Stimulated activated naive B cell treated with anti-CD40 and anti-IgM and Interleukin-4, amounts not matched to agents 10 μg/mL and 1 μg/mL and 100 μg/mL, for 72 hours (primary cell): ENCODE data around the gene SPATA20.

Experiments
- ATAC-seq, 2 donors: fragments of 150-1000 bp; cut with Tn5 transposase; replicated peaks; 2 replicates each; pipeline ENCODE4 v1.10.0; 2021; ENCODE audit warnings: moderate library complexity in 1 of 2
- DNase-seq: peaks from one replicate; pipeline ENCODE4 v3.0.0; 2021
- H3K27ac Mint-ChIP-seq: one replicate; pipeline ENCODE4 v1.8.0; 2022; ENCODE audit warnings: mild to moderate bottlenecking, mixed read lengths
- H3K27me3 Mint-ChIP-seq, 2 donors: one replicate each; pipeline ENCODE4 v1.8.0; 2022; ENCODE audit warnings: mixed read lengths in 2 of 2
- H3K36me3 Mint-ChIP-seq, 2 donors: one replicate each; pipeline ENCODE4 v1.8.0; 2022; ENCODE audit warnings: mixed read lengths in 2 of 2, mild to moderate bottlenecking in 1 of 2
- H3K4me1 Mint-ChIP-seq, 2 donors: one replicate each; pipeline ENCODE4 v1.8.0; 2022; ENCODE audit warnings: mixed read lengths in 2 of 2, mild to moderate bottlenecking in 1 of 2
- H3K4me3 Mint-ChIP-seq, 2 donors: one replicate each; pipeline ENCODE4 v1.8.0; 2022; ENCODE audit warnings: mild to moderate bottlenecking in 2 of 2, mixed read lengths in 2 of 2, moderate library complexity in 1 of 2
- H3K9me3 Mint-ChIP-seq, 2 donors: one replicate each; pipeline ENCODE4 v1.8.0; 2022; ENCODE audit warnings: mixed read lengths in 2 of 2, mild to moderate bottlenecking in 1 of 2

Gene SPATA20

DNA sequence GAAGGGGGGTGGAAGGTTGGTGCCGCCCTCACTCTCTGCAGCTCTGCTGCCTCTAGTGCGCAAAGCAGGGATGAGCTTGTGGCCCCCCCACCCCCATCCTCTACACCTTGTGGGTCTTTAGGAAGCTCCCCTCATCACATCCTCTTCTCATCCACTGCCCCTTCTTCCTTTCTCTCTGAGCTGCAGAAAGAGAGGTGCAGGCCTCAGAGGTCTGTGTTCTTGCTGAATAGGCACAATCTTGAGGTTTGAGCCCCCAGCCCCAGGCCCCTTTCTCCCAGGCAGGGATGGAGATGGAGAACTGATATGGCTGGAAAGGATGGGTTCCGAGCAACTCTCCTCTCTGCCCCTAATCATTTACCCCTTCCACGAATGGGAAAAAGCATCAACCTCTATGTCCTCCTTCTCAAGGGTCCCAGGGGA, 16.1 kb downstream of the SPATA20 start:
- Mint-ChIP-seq H3K36me3 (no peaks in the 10 kb centered on the region), H3K4me1 (peaks cover 27 to 47% of the 10 kb centered on the region in 2 donors), H3K27me3 (peaks cover 83 to 87% of the 10 kb centered on the region in 2 donors), H3K4me3 (no peak overlapping the region), H3K9me3 (no peaks in the 10 kb centered on the region), H3K27ac (no peak overlapping the region)
- ATAC-seq (no peak), DNase-seq (no peak)

DNA sequence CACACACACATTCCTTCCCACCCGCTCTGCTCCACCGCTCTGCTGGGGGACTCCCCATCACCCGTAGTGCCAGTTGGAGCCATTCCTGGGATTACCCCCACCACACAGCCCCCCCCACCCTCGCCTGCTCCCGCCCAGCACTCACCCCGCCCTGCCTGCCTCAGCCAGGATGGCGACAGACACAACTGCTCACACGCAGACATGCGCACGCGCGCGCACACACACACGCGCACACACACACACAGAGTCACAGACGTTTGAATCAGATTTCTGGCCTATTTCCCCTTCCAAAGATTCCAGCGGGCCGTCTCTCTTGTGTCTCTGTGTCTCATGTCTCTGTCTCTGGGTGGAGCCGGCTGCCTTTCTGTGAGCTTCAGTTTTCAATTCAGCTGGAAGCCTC, 17.9 kb downstream of the SPATA20 start:
- Mint-ChIP-seq H3K9me3 (no peaks in the 10 kb centered on the region), H3K27me3 (peaks cover 65 to 78% of the 10 kb centered on the region in 2 donors), H3K4me3 (no peak overlapping the region), H3K4me1 (peaks cover 16 to 29% of the 10 kb centered on the region in 2 donors), H3K36me3 (no peaks in the 10 kb centered on the region), H3K27ac (no peak overlapping the region)
- ATAC-seq: no peak
- DNase-seq: no peak

- H3K27me3 Mint-ChIP-seq: peaks cover 67 to 80% of the 10 kb centered on the region in 2 donors
- peak overlapping the region; percentile 39 for H3K27ac Mint-ChIP-seq
- DNase-seq: no peak
- H3K9me3 Mint-ChIP-seq: no peaks in the 10 kb centered on the region
- no peak for ATAC-seq
- H3K4me3 Mint-ChIP-seq: no peak overlapping the region
- no peaks in the 10 kb centered on the region for H3K36me3 Mint-ChIP-seq
- H3K4me1 Mint-ChIP-seq: peaks cover 13 to 24% of the 10 kb centered on the region in 2 donors
Measured at GRCh38 chr17:50565402-50566350, 18.7 kb downstream of the SPATA20 start.

GRCh38 chr17:50566886-50567285, 19.9 kb downstream of the SPATA20 start:
- Mint-ChIP-seq H3K36me3 (no peaks in the 10 kb centered on the region), H3K27ac (no peak overlapping the region), H3K9me3 (no peaks in the 10 kb centered on the region), H3K27me3 (peaks cover 78 to 86% of the 10 kb centered on the region in 2 donors), H3K4me1 (peaks cover 15 to 24% of the 10 kb centered on the region in 2 donors), H3K4me3 (no peak overlapping the region)
- DNase-seq: no peak
- ATAC-seq: no peak

GRCh38 chr17:50568659-50569058, 21.7 kb downstream of the SPATA20 start:
- DNase-seq (no peak), ATAC-seq (no peak)
- Mint-ChIP-seq H3K36me3 (no peaks in the 10 kb centered on the region), H3K4me1 (peaks cover 10 to 16% of the 10 kb centered on the region in 2 donors), H3K4me3 (no peak overlapping the region), H3K9me3 (no peaks in the 10 kb centered on the region), H3K27ac (no peak overlapping the region), H3K27me3 (peaks cover 74 to 87% of the 10 kb centered on the region in 2 donors)

GRCh38 chr17:50569592-50569991, 22.6 kb downstream of the SPATA20 start:
- no peak for ATAC-seq
- peaks cover 67 to 79% of the 10 kb centered on the region in 2 donors for H3K27me3 Mint-ChIP-seq
- DNase-seq: no peak
- H3K9me3 Mint-ChIP-seq: no peaks in the 10 kb centered on the region
- H3K27ac Mint-ChIP-seq: no peak overlapping the region
- H3K36me3 Mint-ChIP-seq: no peaks in the 10 kb centered on the region
- H3K4me1 Mint-ChIP-seq: peaks cover 10 to 16% of the 10 kb centered on the region in 2 donors
- no peak overlapping the region for H3K4me3 Mint-ChIP-seq

GRCh38 chr17:50570032-50570431, 23.1 kb downstream of the SPATA20 start:
- Mint-ChIP-seq H3K36me3 (no peaks in the 10 kb centered on the region), H3K9me3 (no peaks in the 10 kb centered on the region), H3K27me3 (peaks cover 65 to 77% of the 10 kb centered on the region in 2 donors)

DNA sequence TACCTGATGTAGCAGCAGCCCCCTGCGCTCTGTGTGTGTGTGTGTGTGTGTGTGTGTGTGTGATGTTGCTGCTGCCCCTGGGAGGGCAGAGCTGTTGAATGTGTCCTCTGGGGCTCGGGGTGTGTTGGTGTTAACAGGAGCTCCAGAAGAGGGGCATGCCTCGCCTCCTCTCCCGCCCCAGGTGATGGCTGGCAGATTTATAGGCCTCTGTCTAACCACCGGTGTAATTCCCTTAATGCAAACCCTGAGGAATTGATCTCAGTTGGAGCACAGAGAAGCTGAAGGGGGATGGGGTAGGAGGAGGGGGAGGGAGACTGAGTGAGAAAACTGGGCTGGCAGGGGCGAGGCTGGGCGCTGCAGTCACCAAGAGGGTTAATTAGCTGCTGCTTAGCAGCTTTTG, 23.6 kb downstream of the SPATA20 start:
- ATAC-seq (no peak), DNase-seq (no peak)
- no peak overlapping the region for H3K27ac Mint-ChIP-seq
- no peaks in the 10 kb centered on the region for H3K36me3 Mint-ChIP-seq
- H3K4me3 Mint-ChIP-seq: no peak overlapping the region
- H3K9me3 Mint-ChIP-seq: no peaks in the 10 kb centered on the region
- H3K27me3 Mint-ChIP-seq: peaks cover 60 to 72% of the 10 kb centered on the region in 2 donors
- H3K4me1 Mint-ChIP-seq: peaks cover 5 to 6% of the 10 kb centered on the region in 2 donors

More at GRCh38 chr17:50570032-50570431, 23.1 kb downstream of the SPATA20 start:
- Mint-ChIP-seq H3K4me3 (no peak overlapping the region), H3K4me1 (peaks cover 8 to 11% of the 10 kb centered on the region in 2 donors), H3K27ac (no peak overlapping the region)
- DNase-seq (no peak), ATAC-seq (no peak)

DNA sequence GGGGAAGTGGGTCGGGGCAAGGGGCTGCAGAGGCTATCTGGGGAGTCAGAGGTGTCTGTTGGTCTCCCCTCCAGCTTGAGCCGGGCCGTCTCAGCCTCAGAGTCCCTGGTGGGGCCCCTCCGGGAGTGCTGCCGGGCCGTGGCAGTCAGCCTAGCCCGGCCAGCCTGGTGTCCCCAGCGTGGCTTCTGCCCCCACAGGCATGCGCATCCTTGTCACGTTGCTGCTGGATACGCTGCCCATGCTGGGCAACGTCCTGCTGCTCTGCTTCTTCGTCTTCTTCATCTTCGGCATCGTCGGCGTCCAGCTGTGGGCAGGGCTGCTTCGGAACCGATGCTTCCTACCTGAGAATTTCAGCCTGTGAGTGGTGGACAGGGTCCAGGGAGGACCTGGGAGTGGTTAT, 24.7 kb downstream of the SPATA20 start:
- peaks cover 0 to 2% of the 10 kb centered on the region in 2 donors for H3K4me1 Mint-ChIP-seq
- H3K36me3 Mint-ChIP-seq: no peaks in the 10 kb centered on the region
- peaks cover 48 to 61% of the 10 kb centered on the region in 2 donors for H3K27me3 Mint-ChIP-seq
- no peak overlapping the region for H3K27ac Mint-ChIP-seq
- ATAC-seq (no peak), DNase-seq (no peak)
- H3K4me3 Mint-ChIP-seq: no peak overlapping the region
- H3K9me3 Mint-ChIP-seq: no peaks in the 10 kb centered on the region

DNA sequence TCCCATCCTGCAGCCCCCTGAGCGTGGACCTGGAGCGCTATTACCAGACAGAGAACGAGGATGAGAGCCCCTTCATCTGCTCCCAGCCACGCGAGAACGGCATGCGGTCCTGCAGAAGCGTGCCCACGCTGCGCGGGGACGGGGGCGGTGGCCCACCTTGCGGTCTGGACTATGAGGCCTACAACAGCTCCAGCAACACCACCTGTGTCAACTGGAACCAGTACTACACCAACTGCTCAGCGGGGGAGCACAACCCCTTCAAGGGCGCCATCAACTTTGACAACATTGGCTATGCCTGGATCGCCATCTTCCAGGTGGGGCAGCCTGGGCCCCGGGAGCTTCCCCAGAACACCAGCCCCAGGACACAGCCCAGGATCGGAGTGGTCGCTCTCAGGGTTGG, 25.6 kb downstream of the SPATA20 start:
- Mint-ChIP-seq H3K36me3 (no peaks in the 10 kb centered on the region), H3K27ac (peak overlapping the region; percentile 85), H3K4me1 (peaks cover 0 to 2% of the 10 kb centered on the region in 2 donors), H3K27me3 (peaks cover 43 to 57% of the 10 kb centered on the region in 2 donors), H3K4me3 (no peak overlapping the region), H3K9me3 (no peaks in the 10 kb centered on the region)
- ATAC-seq (no peak), DNase-seq (no peak)

DNA sequence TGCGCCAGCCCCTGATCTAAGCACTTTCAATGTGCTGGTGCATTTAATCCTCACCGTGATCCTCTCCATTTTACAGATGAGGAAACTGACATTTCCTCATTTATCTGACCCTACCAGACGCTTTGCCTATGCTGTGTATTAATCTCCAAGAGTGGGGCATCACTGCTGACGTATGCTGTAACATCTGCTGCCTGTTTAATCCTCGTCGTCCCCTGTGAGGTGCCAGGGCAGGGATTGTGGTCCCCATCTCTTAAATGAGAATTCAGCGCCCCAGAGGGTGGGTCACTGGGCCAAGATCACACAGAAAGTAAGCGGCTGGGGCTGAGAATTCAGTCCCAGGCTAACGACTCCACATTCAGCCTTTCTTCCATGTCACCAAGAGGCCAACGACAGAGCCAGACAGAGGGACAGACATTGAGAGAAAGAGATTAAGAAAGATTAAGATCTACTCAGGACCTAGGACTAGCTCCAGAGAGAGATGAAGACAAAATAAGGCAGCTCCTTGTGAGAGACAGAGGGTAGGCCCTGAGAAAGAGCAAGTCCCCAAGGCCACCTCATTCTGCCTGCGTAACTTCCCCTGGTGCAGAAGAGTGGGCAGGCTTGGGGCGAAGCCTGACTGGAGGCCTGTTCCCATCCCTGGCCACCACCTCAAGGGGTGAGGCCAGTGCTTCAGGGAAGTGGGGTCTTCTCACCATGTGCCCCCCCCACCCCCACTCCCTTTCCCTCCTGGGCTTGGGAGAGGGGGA, 27.1 kb downstream of the SPATA20 start:
- no peak overlapping the region for H3K4me3 Mint-ChIP-seq
- no peak for DNase-seq
- ATAC-seq: no peak
- H3K36me3 Mint-ChIP-seq: no peaks in the 10 kb centered on the region
- H3K27me3 Mint-ChIP-seq: peaks cover 49 to 60% of the 10 kb centered on the region in 2 donors
- H3K9me3 Mint-ChIP-seq: no peaks in the 10 kb centered on the region
- peaks cover 0 to 2% of the 10 kb centered on the region in 2 donors for H3K4me1 Mint-ChIP-seq
- no peak overlapping the region for H3K27ac Mint-ChIP-seq

DNA sequence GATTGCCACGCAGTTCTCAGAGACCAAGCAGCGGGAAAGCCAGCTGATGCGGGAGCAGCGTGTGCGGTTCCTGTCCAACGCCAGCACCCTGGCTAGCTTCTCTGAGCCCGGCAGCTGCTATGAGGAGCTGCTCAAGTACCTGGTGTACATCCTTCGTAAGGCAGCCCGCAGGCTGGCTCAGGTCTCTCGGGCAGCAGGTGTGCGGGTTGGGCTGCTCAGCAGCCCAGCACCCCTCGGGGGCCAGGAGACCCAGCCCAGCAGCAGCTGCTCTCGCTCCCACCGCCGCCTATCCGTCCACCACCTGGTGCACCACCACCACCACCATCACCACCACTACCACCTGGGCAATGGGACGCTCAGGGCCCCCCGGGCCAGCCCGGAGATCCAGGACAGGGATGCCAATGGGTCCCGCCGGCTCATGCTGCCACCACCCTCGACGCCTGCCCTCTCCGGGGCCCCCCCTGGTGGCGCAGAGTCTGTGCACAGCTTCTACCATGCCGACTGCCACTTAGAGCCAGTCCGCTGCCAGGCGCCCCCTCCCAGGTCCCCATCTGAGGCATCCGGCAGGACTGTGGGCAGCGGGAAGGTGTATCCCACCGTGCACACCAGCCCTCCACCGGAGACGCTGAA, 28.7 kb downstream of the SPATA20 start:
- Mint-ChIP-seq H3K9me3 (no peaks in the 10 kb centered on the region), H3K27me3 (peaks cover 46 to 60% of the 10 kb centered on the region in 2 donors), H3K4me1 (peaks cover 0 to 2% of the 10 kb centered on the region in 2 donors), H3K27ac (no peak overlapping the region), H3K36me3 (no peaks in the 10 kb centered on the region), H3K4me3 (no peak overlapping the region)
- ATAC-seq (no peak), DNase-seq (no peak)

DNA sequence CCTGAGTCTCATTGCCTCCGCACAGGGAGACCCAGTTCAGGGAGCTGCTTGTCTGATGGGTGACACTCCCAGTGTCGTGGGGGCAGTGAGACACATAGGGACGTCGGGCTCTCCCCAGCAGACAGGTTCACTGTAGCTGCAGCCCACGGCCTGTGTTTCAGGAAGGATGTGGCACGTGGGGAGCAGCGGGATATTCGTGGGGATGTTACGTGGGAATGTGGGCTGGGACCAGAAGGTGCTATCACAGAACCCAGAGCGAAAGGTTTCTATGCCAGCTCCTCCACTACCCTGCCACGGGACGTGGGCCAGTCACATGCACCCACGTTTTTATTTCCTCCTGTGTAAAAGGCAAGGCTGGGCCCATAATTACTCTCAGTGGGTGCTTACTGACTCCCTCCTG, 29.9 kb downstream of the SPATA20 start:
- no peak overlapping the region for H3K4me3 Mint-ChIP-seq
- H3K27ac Mint-ChIP-seq: no peak overlapping the region
- DNase-seq (no peak), ATAC-seq (no peak)
- no peaks in the 10 kb centered on the region for H3K36me3 Mint-ChIP-seq
- H3K9me3 Mint-ChIP-seq: no peaks in the 10 kb centered on the region
- peaks cover 45 to 61% of the 10 kb centered on the region in 2 donors for H3K27me3 Mint-ChIP-seq
- peaks cover 0 to 2% of the 10 kb centered on the region in 2 donors for H3K4me1 Mint-ChIP-seq

GRCh38 chr17:50577451-50577954, 30.5 kb downstream of the SPATA20 start:
- Mint-ChIP-seq H3K9me3 (no peaks in the 10 kb centered on the region), H3K4me1 (peaks cover 0 to 2% of the 10 kb centered on the region in 2 donors), H3K36me3 (no peaks in the 10 kb centered on the region), H3K27me3 (peaks cover 45 to 62% of the 10 kb centered on the region in 2 donors), H3K4me3 (no peak overlapping the region), H3K27ac (no peak overlapping the region)
- no peak for ATAC-seq
- no peak for DNase-seq
